PC-3 (cell line): ENCODE results near the gene SERTAD3. TPM values are rescaled to one million over a fixed set of nuclear protein-coding genes. Genes with fewer than 3 reads are reported as not detected.

Experiments used
- ATAC-seq: fragments of 200-7000 bp; cut with Tn5 transposase; 2 replicates; pipeline ENCODE4 v1.9.1; 2020; ENCODE audit warnings: mild to moderate bottlenecking, moderate library complexity
- Bru-seq: library from RNA; stranded (reverse); fragments of 400-500 nt; gene quantifications from one replicate; lab custom pipeline; 2021; lab: Mats Ljungman, UMichigan
- BruChase-seq, 2 experiments: library from RNA; stranded (reverse); fragments of 400-500 nt; gene quantifications; one replicate each; lab custom pipeline; 2021; lab: Mats Ljungman, UMichigan
- BruUV-seq: library from RNA; stranded (reverse); fragments of 400-500 nt; replicated peaks from 2 replicates; lab custom pipeline; 2021; lab: Mats Ljungman, UMichigan
- CTCF ChIA-PET: fragments of 300-600 bp; sonication (Branson Sonifier 250); formaldehyde crosslinking; loops from one replicate; lab custom pipeline; 2022; ENCODE audit warnings: antibody characterized with exemption; lab: Charles Lee
- POLR2A ChIA-PET: fragments of 300-600 bp; sonication (Branson Sonifier 250); formaldehyde crosslinking; loops from one replicate; lab custom pipeline; 2022; ENCODE audit warnings: antibody characterized with exemption; ENCODE audit not compliant: unreplicated experiment; lab: Charles Lee
- DNase-seq: peaks from one replicate; pipeline ENCODE4 v3.0.0-alpha.2; 2015
- H2AFZ ChIP-seq: fragments of 300-600 bp; sonication (generic); 2 replicates; pipeline ENCODE4 v1.6.0; 2016; ENCODE audit warnings: antibody characterized with exemption, low read length
- H3F3A ChIP-seq: fragments of 300-600 bp; sonication (generic); one replicate; pipeline ENCODE4 v1.6.0; 2017; ENCODE audit warnings: antibody characterized with exemption, low read length, control low read depth, mild to moderate bottlenecking; ENCODE audit not compliant: unreplicated experiment
- H3K27ac ChIP-seq: fragments of 300-600 bp; sonication (generic); 2 replicates; pipeline ENCODE4 v1.5.1; 2016; ENCODE audit warnings: mild to moderate bottlenecking, low read length
- H3K27me3 ChIP-seq: fragments of 300-600 bp; sonication (generic); 2 replicates; pipeline ENCODE4 v1.6.1; 2016; ENCODE audit warnings: low read length, mixed read lengths
- H3K36me3 ChIP-seq: fragments of 300-600 bp; sonication (generic); 2 replicates; pipeline ENCODE4 v1.6.1; 2016; ENCODE audit warnings: low read depth, mixed run types, low read length, mixed read lengths
- H3K4me1 ChIP-seq: fragments of 300-600 bp; sonication (generic); 2 replicates; pipeline ENCODE4 v1.5.1; 2016; ENCODE audit warnings: low read length; ENCODE audit not compliant: insufficient read depth
- H3K4me2 ChIP-seq: fragments of 300-600 bp; sonication (generic); 2 replicates; pipeline ENCODE4 v1.6.0; 2016; ENCODE audit warnings: low read length
- H3K4me3 ChIP-seq: fragments of 300-600 bp; sonication (generic); 2 replicates; pipeline ENCODE4 v1.5.1; 2016; ENCODE audit warnings: mild to moderate bottlenecking, low read length, mixed read lengths
- H3K79me2 ChIP-seq: fragments of 300-600 bp; sonication (generic); 2 replicates; pipeline ENCODE4 v1.6.1; 2017; ENCODE audit warnings: low read length, mixed read lengths
- H3K9ac ChIP-seq: fragments of 300-600 bp; sonication (generic); 2 replicates; pipeline ENCODE4 v1.6.0; 2016; ENCODE audit warnings: mild to moderate bottlenecking, low read length
- H3K9me2 ChIP-seq: fragments of 300-600 bp; sonication (generic); replicated peaks from 2 replicates; pipeline ENCODE4 v1.6.1; 2016; ENCODE audit warnings: mixed run types, low read length, mixed read lengths
- H3K9me3 ChIP-seq: fragments of 300-600 bp; sonication (generic); 2 replicates; pipeline ENCODE4 v1.6.1; 2016; ENCODE audit warnings: low read length, mixed read lengths
- H4K20me1 ChIP-seq: fragments of 300-600 bp; sonication (generic); 2 replicates; pipeline ENCODE4 v1.6.1; 2016; ENCODE audit warnings: low read length, mixed read lengths
- CTCF ChIP-seq: fragments of 300-600 bp; sonication (generic); conservative IDR thresholded peaks from 2 replicates; pipeline ENCODE4 v1.5.1; 2017; ENCODE audit warnings: antibody characterized with exemption, low read depth, mild to moderate bottlenecking, low read length
- EZH2 ChIP-seq: fragments of 300-600 bp; sonication (generic); IDR thresholded peaks from one replicate; pipeline ENCODE4 v1.6.1; 2017; ENCODE audit warnings: antibody characterized with exemption, mild to moderate bottlenecking, low read length; ENCODE audit not compliant: unreplicated experiment
- EZH2phosphoT487 ChIP-seq: fragments of 300-600 bp; sonication (generic); IDR thresholded peaks from 2 replicates; pipeline ENCODE4 v1.6.1; 2018; ENCODE audit warnings: mild to moderate bottlenecking, antibody characterized with exemption, low read length, borderline replicate concordance
- intact Hi-C: fragments of 100-400 bp; cut with micrococcal nuclease; formaldehyde crosslinking; loops from 2 replicates; pipeline ENCODE4 v1.9.0; 2023
- long read RNA-seq: library from polyadenylated mRNA; unstranded; transcript quantifications from one replicate; pipeline ENCODE4 v2.0.0, GENCODE V29; 2021; ENCODE audit not compliant: unreplicated experiment
- total RNA-seq: library from RNA; depleted of rRNA; stranded (reverse); fragments of >200 nt; gene quantifications from 2 replicates; pipeline ENCODE4 v1.2.3, GENCODE V29; 2014; rRNA removed

SERTAD3 gene
- total RNA-seq, result 7.9 and 12.9 TPM in 2 replicates
- percentile 91 among the genes with signal in this experiment for Bru-seq, nascent RNA
- percentile 85 among the genes with signal in this experiment for BruChase-seq, experiment 1, labeled RNA remaining after a 6-hour chase
- percentile 97 among the genes with signal in this experiment for BruChase-seq, experiment 2, labeled RNA remaining after a 2-hour chase
- long read RNA-seq, transcript SERTAD3-201 (2 exons, 1,734 nt), result major isoform, 50 of 56 reads
- long read RNA-seq, partial matches to known transcripts, result 0 of 56 reads
- long read RNA-seq, other reads (novel, unspliced or antisense), result 6 of 56 reads

GRCh38 chr19:40444000-40444824 lies at the start of gene SERTAD3:
SERTAD3 (minus strand) TSS chr19:40444335; CDS start chr19:40442080, 2,255 bp downstream.
- TF ChIP-seq EZH2phosphoT487, result no peak
- no peak for TF ChIP-seq CTCF
- TF ChIP-seq EZH2, result no peak
- H3K9me3 ChIP-seq, result no peaks in the 10 kb centered on the region
- H3K4me3 ChIP-seq, result peak within 1 kb of the TSS; percentile 97
- peak within 1 kb of the TSS; percentile 97 for H3K4me2 ChIP-seq
- H2AFZ ChIP-seq, result peak within 1 kb of the TSS; percentile 99
- no TSS peak for BruUV-seq
- H4K20me1 ChIP-seq, result peaks cover 9% of the 10 kb centered on the region; the same call in 1 of the 2 replicates
- H3K9me2 ChIP-seq, result no peaks in the 10 kb centered on the region
- peak; percentile 77 for ATAC-seq
- H3K9ac ChIP-seq, result peak within 1 kb of the TSS; percentile 89
- no peaks in the 10 kb centered on the region for H3F3A ChIP-seq
- no peaks in the 10 kb centered on the region for H3K27me3 ChIP-seq
- peaks cover 12% of the 10 kb centered on the region; the same call in 1 of the 2 replicates for H3K36me3 ChIP-seq
- H3K4me1 ChIP-seq, result peaks cover 12% of the 10 kb centered on the region; the same call in 1 of the 2 replicates
- ChIA-PET CTCF (interaction anchor here (1.6 kb wide), 1 partner anchor 23 kb away, joined by 4 read pairs; no protein-coding TSS in a partner anchor), POLR2A (interaction anchor here (0.6 kb wide), 2 partner anchors 19 to 66 kb away, joined by 3 read pairs; no protein-coding TSS in a partner anchor)
- peaks cover 31% of the 10 kb centered on the region for H3K79me2 ChIP-seq
- peak within 1 kb of the TSS; percentile 68 for H3K27ac ChIP-seq
- intact Hi-C loops, result loop anchor here (2.0 kb wide), 1 partner anchor 23 kb away; no protein-coding TSS in a partner anchor
- DNase-seq, result peak; percentile 91

DNA sequence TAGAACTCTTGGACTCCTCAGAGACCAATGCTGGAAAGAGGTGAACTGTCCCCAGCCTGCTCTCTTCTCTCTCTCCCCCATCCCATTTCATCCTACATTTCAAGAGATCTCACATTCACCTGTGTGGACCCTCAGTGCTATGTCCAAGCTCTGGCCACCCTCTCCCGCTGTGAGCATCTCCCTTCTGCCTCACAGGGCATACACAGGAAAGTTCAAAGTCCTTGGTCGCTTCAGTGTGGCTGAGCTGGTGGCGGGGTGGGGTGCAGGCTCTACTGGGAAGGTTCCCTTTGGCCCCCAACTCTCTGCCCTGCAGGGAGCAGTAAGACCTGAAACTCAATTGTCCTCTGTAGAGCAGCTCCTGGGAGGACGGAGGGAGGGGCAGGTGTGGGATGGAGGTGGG lies 49.6 kb upstream of the SERTAD3 start:
- POLR2A ChIA-PET, result no interaction called here
- CTCF ChIA-PET, result no interaction called here
- H3K36me3 ChIP-seq, result no peaks in the 10 kb centered on the region
- no peaks in the 10 kb centered on the region for H3F3A ChIP-seq
- no peaks in the 10 kb centered on the region for H3K9me2 ChIP-seq
- TF ChIP-seq EZH2phosphoT487, result no peak
- TF ChIP-seq CTCF, result no peak
- no peak for TF ChIP-seq EZH2
- no peaks in the 10 kb centered on the region for H3K79me2 ChIP-seq
- BruUV-seq, result no TSS peak
- intact Hi-C loops, result no loop called here
- H3K4me1 ChIP-seq, result no peaks in the 10 kb centered on the region
- no peak for ATAC-seq
- H3K4me3 ChIP-seq, result no peak overlapping the region
- no peaks in the 10 kb centered on the region for H3K9me3 ChIP-seq
- H3K27me3 ChIP-seq, result no peaks in the 10 kb centered on the region
- no peak for DNase-seq
- H2AFZ ChIP-seq, result no peak overlapping the region
- H3K9ac ChIP-seq, result no peak overlapping the region
- no peaks in the 10 kb centered on the region for H4K20me1 ChIP-seq
- no peak overlapping the region for H3K4me2 ChIP-seq
- no peak overlapping the region for H3K27ac ChIP-seq
